ENCODE results near the gene CAMK1D.

The CAMK1D gene

GRCh38 chr10:12834116-12834665, 484.8 kb downstream of the CAMK1D start:
- H3K4me3 ChIP-seq, result no peak overlapping the region
- H3K27ac ChIP-seq, result no peak overlapping the region

DNA sequence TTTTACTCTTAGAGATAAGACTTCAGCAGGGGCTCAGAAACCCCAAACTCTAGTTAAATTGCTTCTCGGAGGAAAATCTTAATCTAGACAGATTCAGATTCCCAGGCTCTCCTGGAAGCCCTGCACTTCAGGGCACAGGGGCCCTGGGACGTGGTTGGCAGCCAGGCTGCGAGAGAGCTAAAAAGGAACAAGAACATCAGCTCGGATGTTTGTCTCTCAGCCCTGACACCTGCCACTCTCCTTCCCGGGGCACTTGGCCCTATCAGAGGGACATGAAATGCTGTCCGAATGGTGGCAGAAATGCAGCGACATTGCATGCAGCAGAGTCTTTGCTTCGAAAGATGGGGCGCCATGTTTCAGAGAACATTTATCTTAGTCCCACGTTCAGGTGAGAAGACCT, 485.4 kb downstream of the CAMK1D start:
- no peak overlapping the region for H3K4me3 ChIP-seq
- no peak overlapping the region for H3K27ac ChIP-seq

DNA sequence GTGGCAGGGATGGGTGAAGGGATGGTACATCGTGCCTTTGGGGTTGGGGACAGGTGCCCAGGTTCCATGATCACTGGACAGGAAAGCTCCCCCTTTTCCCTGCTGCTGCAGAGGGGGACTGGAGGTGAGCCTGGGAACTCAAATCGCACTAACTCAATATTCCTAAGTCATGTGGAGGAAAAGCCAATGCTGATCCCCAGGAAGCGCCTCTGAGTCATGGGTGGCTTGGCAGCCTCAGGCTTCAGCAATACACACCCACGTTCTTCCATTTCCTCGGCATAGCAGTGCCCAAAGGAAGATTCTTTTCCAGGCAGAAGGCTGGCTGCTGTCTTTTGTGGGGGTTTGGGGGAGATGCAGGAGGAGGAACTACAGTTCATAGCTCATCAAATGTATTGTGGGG, 486.4 kb downstream of the CAMK1D start:
- Histone ChIP-seq H3K27ac (peak overlapping the region in 5 of 21 experiments; percentile 34 to 54 (median 41)), H3K4me3 (no peak overlapping the region)

GRCh38 chr10:12838366-12838765, 489.0 kb downstream of the CAMK1D start:
- Histone ChIP-seq H3K4me3 (no peak overlapping the region), H3K27ac (no peak overlapping the region)

DNA sequence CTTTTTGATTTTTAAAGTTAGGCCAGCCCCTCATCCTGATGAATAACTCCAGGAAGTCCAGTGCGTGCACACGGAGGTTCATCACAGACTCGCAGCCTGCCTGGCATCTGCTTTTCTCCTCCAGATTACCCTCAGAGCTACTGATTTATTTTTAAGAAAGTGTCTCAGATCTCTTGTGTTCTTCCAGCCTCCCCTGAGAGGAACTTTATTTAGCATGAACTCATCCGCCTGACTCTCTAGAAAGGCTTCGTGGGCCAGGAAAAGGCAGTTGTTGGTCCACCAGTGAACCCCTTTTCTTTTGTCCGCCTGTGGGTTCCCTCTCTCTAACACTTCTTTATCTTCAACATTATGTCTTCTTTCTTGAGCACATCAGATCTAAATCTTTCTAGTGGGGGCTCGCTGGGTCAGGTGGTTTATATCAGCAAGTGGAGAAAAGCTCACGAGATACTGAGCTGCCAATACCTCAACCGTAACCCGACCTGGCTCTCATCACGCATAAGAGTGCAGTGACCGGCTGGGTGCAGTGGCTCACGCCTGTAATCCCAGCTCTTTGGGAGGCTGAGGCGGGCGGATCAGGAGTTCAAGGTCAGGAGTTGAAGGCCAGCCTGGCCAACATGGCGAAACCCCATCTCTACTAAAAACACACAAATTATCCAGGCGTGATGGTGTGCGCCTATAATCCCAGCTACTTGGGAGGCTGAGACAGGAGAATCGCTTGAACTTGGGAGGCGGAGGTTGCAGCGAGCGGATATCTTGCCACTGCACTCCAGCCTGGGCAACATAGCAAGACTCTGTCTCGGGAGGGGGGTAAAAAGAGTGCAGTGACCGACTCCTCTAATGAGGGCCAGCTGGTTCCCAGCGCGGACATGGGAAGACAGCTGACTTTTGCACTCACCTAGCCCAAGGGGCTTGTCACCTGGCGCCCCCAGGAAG, 489.9 kb downstream of the CAMK1D start:
- Histone ChIP-seq H3K4me3 (no peak overlapping the region), H3K27ac (peak overlapping the region in 4 of 21 experiments; percentile 19 to 39 (median 32))

DNA sequence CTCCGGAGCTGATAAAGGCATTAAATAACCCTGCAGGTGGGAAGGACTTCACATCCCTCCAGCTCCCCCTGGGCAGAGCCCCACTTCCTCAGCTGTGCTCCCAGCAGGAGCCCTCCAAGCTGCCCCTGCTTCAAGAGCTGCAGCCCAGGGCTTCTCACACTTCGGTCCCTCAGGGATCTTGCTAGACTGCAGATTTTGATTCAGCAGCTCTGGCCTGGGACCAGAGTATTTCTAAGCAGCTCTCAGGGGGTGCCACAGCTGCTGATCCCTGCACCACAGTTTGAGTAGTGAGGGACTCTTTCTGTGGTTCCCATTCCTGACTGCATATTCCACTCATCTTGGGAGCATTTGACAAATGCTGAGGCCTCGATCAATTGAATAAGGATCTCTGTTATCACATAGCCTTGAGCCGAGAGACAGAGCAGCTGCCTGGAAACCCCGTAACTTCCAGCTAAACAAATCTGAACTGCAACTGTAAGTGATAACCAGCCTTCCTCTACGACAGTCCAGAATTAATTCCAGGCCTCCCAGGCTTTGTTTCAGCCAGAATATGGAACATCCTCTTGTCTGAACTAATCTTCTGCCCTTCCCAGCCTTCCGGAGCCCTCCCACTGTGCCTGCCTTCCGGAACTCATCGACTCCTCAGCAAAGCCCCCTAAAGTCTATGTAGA, 490.7 kb downstream of the CAMK1D start:
- Histone ChIP-seq H3K27ac (peak overlapping the region in 5 of 21 experiments; percentile 5 to 52 (median 39)), H3K4me3 (no peak overlapping the region)

- no peak overlapping the region for H3K27ac ChIP-seq
- H3K4me3 ChIP-seq, result no peak overlapping the region
Measured at GRCh38 chr10:12841426-12841825, 492.1 kb downstream of the CAMK1D start.

- H3K27ac ChIP-seq, result no peak overlapping the region
- H3K4me3 ChIP-seq, result no peak overlapping the region
Measured at GRCh38 chr10:12841826-12842225, 492.5 kb downstream of the CAMK1D start.

DNA sequence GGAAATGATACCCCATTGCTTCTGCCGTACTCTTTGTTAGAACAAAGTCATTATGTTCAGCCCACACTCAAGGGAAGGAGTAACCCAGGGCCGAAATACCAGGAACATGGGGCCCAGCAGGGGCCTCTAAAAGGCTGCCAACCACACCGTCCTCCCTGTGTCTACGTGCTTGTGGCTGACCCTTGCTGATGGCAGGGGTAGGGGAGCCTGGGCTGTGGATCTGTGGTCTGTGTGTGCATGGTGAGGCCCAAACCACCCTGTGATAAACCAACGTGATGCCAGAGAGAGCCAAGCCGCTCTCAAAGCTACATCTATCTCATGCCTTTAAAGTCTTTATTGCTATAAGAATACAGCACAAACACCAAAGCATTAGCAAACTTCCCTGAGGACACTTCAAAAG, 493.0 kb downstream of the CAMK1D start:
- H3K4me3 ChIP-seq, result no peak overlapping the region

DNA sequence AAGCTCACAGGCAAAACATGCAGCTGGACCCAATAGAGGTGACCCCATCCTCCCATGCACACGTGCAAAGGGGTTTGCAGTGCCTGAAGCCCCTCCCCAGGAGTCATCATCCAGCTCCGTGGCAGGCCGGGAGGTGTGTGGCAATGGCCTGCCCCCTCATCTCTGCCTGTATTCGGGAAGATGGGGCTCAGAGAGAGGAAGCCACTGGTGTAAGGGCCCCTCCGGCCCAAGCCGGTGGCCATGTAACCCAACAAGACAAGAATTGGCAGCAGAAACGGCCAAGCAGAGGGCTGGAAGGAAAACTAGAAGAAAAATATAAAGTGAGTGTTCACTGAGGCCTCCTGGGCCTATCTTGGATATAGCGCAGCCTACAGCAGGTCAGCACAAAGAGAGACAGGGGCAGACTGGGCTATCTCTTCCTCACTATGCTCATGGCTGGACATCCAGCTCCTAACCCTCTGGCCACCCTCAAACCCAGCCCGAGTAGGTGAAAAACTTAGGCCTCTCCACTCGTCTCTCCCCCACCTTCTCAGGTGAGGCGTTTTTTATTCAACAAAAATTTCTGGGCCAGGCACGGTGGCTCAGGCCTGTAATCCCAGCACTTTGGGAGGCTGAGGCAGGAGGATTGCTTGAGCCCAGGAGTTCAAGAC, 494.1 kb downstream of the CAMK1D start:
- no peak overlapping the region for H3K4me3 ChIP-seq
- H3K27ac ChIP-seq, result no peak overlapping the region

More for the DNA sequence above, 493.0 kb downstream of the CAMK1D start:
- no peak overlapping the region for H3K27ac ChIP-seq

DNA sequence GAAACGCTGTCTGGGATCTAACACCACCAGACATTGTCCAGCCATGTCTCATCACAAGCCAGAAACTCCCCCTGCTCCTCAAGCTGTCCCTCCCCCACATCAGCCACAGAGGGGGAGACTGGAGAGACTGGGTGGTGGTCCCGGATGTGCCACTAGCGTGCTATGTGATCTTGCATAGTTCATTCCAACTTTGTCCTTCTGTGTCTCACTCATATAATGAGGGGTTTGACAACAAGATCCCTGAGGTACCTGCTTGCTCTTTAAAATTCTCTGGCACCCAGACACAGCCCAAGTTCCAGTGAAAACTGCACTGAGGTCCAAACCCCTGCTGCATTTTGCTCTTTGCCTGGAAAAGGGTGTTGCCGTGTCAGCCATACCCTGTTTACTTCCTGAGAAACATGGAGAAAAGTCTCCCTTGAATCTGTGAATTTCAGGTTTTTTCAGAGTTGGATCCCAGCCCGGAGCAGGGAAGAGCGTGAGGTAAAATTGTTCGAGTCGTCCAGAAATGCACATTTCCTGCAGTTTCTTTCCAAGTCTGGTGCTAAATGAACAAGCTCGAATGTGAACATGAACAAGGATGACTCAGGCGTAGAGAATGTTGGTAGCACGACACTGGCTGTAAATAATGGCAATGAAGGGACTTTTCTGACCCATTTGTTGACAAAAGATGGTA, 495.6 kb downstream of the CAMK1D start:
- Histone ChIP-seq H3K4me3 (no peak overlapping the region), H3K27ac (peak overlapping the region in 17 of 21 experiments; percentile 7 to 78 (median 46))

GRCh38 chr10:12846718-12847117, 497.4 kb downstream of the CAMK1D start:
- Histone ChIP-seq H3K4me3 (no peak overlapping the region), H3K27ac (no peak overlapping the region)

GRCh38 chr10:12847361-12847975, 498.1 kb downstream of the CAMK1D start:
- H3K4me3 ChIP-seq, result no peak overlapping the region
- no peak overlapping the region for H3K27ac ChIP-seq

DNA sequence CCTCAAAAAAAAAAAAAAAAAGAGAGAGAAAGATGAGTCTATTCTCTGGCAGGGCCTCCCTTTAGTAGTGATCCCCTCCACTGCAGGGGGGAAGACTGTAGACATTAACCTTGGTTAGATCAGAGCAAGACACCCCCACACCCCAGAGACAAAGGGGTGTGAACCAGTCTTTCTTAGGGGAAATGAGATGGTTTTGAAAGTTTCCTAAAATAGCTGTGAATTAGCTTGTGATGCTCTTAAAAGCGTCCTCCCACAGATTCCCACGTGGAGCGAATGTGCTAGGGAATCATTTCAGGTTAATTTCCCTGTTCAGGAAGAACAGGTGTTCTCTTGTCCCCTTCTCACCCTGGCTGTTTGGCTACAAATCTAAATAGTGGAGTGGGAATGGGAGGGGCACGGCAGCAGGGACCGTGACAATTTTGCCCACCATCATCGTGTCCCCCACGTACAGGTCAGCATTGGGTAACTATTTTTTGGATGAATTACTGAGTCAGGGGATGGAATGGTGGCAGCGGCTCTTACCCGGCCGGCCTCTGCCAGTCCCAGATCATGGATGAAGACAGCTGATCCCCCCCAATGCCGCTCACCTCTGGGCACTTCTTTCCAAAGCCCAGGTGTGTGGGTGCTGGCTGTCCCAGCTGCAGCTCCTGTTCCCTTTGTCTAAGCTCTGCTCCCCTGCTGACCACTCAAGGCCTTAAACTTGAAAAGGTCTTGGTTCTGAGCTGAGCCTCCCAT, 499.3 kb downstream of the CAMK1D start:
- H3K4me3 ChIP-seq, result no peak overlapping the region
- H3K27ac ChIP-seq, result peak overlapping the region in 12 of 21 experiments; percentile 0 to 83 (median 66)

- H3K27ac ChIP-seq, result peak overlapping the region in 11 of 21 experiments; percentile 0 to 83 (median 67)
- H3K4me3 ChIP-seq, result no peak overlapping the region
Measured at GRCh38 chr10:12849319-12850181, 500.2 kb downstream of the CAMK1D start.

DNA sequence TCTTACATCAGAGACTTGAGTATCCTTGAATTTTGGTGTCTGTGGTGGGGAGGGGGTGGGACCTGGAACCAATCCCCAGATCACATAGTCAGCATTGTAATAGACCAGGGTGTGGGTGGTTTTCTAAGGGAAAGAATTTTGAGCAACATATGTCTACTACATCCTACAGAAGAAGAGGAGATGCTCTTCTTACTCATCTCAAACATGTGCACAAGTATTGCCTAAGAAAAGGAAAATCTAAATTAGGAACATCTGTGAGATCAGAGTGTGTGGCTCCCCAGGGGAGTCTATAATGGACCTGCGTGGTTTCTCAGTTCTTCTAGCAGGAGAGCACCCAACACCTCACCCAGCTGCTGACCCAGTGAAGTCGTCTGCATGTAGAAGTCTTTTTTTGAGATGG, 503.3 kb downstream of the CAMK1D start:
- Histone ChIP-seq H3K4me3 (no peak overlapping the region), H3K27ac (no peak overlapping the region)

GRCh38 chr10:12854988-12855387, 505.6 kb downstream of the CAMK1D start:
- H3K27ac ChIP-seq, result no peak overlapping the region
- no peak overlapping the region for H3K4me3 ChIP-seq

DNA sequence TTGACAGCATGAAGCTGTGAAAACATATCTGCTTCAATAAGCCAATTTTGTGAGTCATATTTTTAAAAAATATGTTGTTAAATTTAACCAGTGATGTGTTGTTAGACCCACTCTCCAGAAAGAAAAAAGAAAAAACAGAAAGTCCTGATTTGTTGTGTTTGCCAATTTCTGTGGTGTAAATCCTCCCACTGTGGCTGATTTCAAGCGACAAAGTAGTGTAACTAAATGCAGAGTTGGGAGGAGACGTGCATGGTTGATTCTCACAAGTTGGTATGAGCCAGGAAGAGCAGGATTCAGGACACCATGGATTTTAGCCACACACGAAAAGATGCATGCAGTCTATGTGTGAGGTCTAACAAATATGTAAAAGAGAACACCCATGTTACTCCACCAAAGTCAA, 513.1 kb downstream of the CAMK1D start:
- Histone ChIP-seq H3K27ac (no peak overlapping the region), H3K4me3 (no peak overlapping the region)
